ENCODE results near the gene PACRGL. TPM values are rescaled to one million over a fixed set of nuclear protein-coding genes. Genes with fewer than 3 reads are reported as not detected.

PACRGL gene
- total RNA-seq, result 20.9 and 24.8 TPM in 2 replicates

GRCh38 chr4:20700007-20700761 is at the start of gene PACRGL:
PACRGL (plus strand) TSS chr4:20700458; CDS start chr4:20704482, 4,024 bp downstream.

